Activated T-helper 17 cell treated with anti-CD3 and anti-CD28 coated beads, Interleukin-2, amount 50 U/mL, for 72 hours (primary cell): ENCODE results near the gene EBNA1BP2. TPM values are rescaled to one million over a fixed set of nuclear protein-coding genes. Genes with fewer than 3 reads are reported as not detected.
"Not testable (repeated sequence)": the region's sequence is repeated elsewhere in the genome, so short reads cannot be mapped to it uniquely, and the experiment has no call there.

Source experiments
- ATAC-seq: fragments of 150-1000 bp; cut with Tn5 transposase; replicated peaks from 2 replicates; pipeline ENCODE4 v1.10.0; 2021; ENCODE audit warnings: mild to moderate bottlenecking, moderate library complexity
- H3K27ac Mint-ChIP-seq: one replicate; pipeline ENCODE4 v1.8.0; 2022; ENCODE audit warnings: mixed read lengths
- H3K27me3 Mint-ChIP-seq: one replicate; pipeline ENCODE4 v1.8.0; 2022; ENCODE audit warnings: mixed read lengths
- H3K36me3 Mint-ChIP-seq: one replicate; pipeline ENCODE4 v1.8.0; 2022; ENCODE audit warnings: low read depth, mild to moderate bottlenecking, mixed read lengths
- H3K4me1 Mint-ChIP-seq: one replicate; pipeline ENCODE4 v1.8.0; 2022; ENCODE audit warnings: mixed read lengths
- H3K4me3 Mint-ChIP-seq: one replicate; pipeline ENCODE4 v1.8.0; 2022; ENCODE audit warnings: mild to moderate bottlenecking, mixed read lengths
- H3K9me3 Mint-ChIP-seq: one replicate; pipeline ENCODE4 v1.8.0; 2022; ENCODE audit warnings: mixed read lengths
- total RNA-seq, 2 donors: library from RNA; stranded (reverse); gene quantifications; one replicate each; pipeline ENCODE4 v1.2.3, GENCODE V29; 2022

The EBNA1BP2 gene, protein sequence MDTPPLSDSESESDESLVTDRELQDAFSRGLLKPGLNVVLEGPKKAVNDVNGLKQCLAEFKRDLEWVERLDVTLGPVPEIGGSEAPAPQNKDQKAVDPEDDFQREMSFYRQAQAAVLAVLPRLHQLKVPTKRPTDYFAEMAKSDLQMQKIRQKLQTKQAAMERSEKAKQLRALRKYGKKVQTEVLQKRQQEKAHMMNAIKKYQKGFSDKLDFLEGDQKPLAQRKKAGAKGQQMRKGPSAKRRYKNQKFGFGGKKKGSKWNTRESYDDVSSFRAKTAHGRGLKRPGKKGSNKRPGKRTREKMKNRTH
- 100 to 1,000 TPM in 1 of 2 donors, 10 to 100 TPM in 1; 52.0 to 121 TPM for total RNA-seq

DNA sequence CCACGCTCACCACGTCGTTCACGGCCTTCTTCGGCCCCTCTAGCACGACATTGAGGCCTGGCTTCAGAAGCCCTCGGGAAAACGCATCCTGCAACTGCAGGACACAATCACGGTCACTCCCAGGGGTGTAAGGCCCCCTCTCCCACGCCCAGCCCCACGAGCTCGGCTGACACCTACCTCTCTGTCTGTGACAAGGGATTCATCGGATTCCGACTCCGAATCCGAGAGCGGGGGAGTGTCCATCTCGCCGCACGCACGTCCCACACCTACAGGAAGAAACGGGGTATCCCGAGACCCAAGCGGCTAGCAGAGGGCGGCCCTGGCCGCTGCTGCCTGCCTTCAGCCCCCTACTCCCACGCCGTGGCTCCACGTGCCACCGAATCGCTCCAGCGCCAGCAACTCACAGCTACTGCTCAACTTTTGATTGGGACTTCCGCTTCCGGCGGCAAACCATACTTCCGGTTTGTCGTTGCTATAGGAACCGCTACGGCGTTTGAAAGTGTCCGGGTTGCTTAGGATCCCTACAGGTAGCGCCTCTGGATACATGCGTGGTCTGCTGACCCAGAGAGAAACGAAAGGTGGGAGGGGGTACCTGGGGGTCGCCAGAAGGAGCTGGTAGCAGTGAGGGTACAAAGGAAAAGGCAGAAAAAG is at the start of gene EBNA1BP2, which contains the start of gene CFAP57:
Gene EBNA1BP2, minus strand, starts transcription at position 415 of the 651 bp plus-strand sequence. Its CDS starts 172 bp downstream, at position 243.
Gene CFAP57, plus strand, starts transcription at position 455 of the 651 bp plus-strand sequence. CDS start 424 bp downstream, outside the sequence.
- H3K36me3 Mint-ChIP-seq: peaks cover 52% of the 10 kb centered on the region
- H3K9me3 Mint-ChIP-seq: no peaks in the 10 kb centered on the region
- H3K4me1 Mint-ChIP-seq: peaks cover 20% of the 10 kb centered on the region
- peak within 1 kb of the TSS; percentile 99 for H3K4me3 Mint-ChIP-seq
- peak within 1 kb of the TSS; percentile 96 for H3K27ac Mint-ChIP-seq
- peak; percentile 95 for ATAC-seq
- peaks cover 12% of the 10 kb centered on the region for H3K27me3 Mint-ChIP-seq

DNA sequence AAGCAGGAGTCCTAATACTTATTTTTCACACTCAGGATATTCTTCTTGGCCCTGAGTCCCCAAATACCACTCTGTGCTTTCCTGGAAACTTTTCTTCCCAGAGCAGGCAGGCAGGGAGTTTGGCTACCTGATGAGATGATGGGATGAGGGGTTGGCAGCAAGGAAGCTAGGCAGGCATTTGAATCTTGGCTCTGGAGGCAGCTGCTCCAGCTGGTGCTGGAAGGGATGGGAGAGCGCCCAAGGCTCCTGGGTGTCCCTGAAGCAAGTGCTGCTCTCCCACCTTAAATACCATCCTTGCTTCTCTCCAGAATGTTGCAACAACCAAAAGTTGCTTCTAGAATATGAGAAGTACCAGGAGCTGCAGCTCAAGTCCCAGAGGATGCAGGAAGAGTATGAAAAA is 49.7 kb upstream of the EBNA1BP2 start:
- H3K9me3 Mint-ChIP-seq: no peaks in the 10 kb centered on the region
- no peak overlapping the region for H3K4me3 Mint-ChIP-seq
- no peaks in the 10 kb centered on the region for H3K4me1 Mint-ChIP-seq
- no peak overlapping the region for H3K27ac Mint-ChIP-seq
- H3K36me3 Mint-ChIP-seq: no peaks in the 10 kb centered on the region
- peaks cover 2% of the 10 kb centered on the region for H3K27me3 Mint-ChIP-seq
- no peak for ATAC-seq

DNA sequence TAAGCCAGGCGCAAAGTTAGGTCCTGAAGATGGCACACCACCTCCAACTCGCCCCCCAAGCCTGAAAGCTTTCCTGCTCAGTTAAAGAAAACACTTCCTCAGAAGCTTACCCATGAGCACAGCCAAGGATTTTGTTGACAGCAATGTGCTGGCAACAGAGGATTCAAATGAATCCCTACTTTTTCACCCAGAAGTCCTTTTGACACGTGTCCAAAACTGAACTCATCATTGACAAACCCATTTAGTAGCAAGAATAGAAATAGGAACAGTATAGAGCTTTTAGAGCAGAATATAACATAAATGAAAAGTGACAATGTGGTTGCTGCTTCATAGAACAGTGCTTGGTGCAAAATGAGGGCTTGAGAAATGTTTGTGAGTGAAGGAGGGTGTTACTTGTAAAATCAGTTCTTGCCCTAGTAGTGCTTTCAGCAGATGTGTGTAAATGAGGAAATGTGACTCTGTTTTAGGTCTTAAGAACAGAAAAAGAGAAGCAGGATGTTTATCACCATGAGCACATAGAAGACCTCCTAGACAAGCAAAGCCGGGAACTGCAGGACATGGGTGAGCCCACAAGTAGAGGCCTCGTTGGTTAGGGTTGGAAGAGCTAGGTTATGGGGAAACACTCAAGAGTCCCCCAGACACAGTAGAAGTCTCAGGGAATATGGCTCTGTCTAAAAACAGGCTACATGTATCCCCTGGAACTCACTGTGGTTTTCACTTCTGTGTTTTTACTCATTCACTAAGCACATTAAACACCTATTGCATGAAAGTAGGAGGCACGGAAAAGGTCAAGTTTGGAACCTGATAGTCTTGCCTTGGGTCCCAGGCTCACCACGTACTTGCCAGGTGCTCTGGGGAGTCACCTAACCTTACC is 49.1 kb upstream of the EBNA1BP2 start:
- H3K9me3 Mint-ChIP-seq: no peaks in the 10 kb centered on the region
- H3K27ac Mint-ChIP-seq: no peak overlapping the region
- no peaks in the 10 kb centered on the region for H3K36me3 Mint-ChIP-seq
- H3K4me1 Mint-ChIP-seq: no peaks in the 10 kb centered on the region
- peak; percentile 26 for ATAC-seq
- H3K4me3 Mint-ChIP-seq: no peak overlapping the region
- H3K27me3 Mint-ChIP-seq: peaks cover 6% of the 10 kb centered on the region

DNA sequence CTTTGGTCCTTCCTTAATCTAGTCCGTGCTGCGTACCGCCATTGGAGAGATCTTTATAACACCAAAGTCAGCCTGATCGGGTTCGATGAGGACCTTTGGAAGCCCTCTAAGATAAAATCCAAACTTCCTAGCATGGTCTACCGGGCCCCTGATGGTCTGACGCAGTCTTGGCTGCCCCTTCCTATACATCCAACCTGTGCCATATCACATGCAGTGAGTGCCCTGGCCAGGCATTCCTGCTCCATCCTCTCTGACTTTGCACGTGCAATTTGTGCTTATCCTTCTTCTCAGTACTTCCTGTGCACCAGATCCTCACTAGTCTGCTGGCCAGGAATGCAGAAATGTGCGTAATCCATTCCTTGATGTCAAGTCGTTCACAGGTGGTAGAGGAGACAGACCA is 45.7 kb upstream of the EBNA1BP2 start:
- Mint-ChIP-seq H3K4me3 (no peak overlapping the region), H3K4me1 (no peaks in the 10 kb centered on the region), H3K27ac (no peak overlapping the region), H3K36me3 (no peaks in the 10 kb centered on the region), H3K27me3 (peaks cover 18% of the 10 kb centered on the region), H3K9me3 (no peaks in the 10 kb centered on the region)
- ATAC-seq: no peak

DNA sequence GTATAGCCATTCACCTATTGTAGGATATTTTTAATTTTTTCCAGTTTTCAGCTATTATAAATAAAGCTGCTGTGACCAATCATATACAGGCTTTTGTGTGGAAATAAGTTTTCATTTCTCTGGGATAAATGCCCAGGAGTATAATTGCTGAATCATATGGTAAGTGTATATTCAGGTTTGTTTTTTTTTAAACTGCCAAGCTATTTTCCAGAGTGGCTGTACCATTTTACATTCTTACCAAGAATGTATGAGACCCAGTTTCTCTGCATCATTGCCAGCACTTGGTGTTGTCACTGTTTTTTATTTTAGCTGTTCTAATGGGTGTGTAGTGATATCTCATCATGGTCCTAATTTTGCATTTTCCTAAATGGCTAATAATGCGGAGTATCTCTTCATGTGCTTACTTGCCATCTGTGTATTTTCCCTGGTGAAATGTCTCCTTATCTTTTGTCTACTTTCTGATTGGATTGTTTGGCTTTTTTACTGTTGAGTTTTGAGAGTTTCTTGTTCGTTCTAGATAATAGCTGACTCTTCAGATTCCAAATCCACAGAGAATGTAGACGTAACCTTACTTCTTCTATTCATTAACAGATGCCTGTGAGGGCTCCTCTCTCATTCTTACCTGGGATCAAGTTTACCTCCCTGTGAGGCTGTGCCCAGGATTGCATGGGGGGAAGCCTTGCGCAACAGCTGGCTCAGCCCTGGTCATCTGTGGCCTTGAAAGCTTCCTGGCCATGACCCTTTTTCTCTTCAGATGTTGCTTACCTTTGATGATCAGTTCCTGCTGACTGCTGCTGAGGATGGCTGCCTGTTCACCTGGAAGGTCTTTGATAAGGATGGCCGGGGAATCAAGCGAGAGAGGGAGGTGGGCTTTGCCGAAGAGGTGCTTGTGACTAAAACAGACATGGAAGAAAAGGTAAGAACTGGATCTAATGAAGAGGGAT is 42.7 kb upstream of the EBNA1BP2 start:
- H3K9me3 Mint-ChIP-seq: no peaks in the 10 kb centered on the region
- no peak overlapping the region for H3K4me3 Mint-ChIP-seq
- ATAC-seq: no peak
- H3K4me1 Mint-ChIP-seq: no peaks in the 10 kb centered on the region
- H3K36me3 Mint-ChIP-seq: no peaks in the 10 kb centered on the region
- peaks cover 18% of the 10 kb centered on the region for H3K27me3 Mint-ChIP-seq
- H3K27ac Mint-ChIP-seq: no peak overlapping the region

DNA sequence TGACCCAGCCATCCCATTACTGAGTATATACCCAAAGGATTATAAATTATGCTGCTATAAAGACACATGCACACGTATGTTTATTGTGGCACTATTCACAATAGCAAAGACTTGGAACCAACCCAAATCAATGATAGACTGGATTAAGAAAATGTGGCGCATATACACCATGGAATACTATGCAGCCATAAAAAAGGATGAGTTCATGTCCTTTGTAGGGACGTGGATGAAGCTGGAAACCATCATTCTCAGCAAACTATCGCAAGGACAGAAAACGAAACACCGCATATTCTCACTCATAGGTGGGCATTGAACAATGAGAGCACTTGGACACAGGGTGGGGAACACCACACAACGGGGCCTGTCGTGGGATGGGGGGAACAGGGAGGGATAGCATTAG is 36.2 kb upstream of the EBNA1BP2 start:
- H3K9me3 Mint-ChIP-seq, H3K36me3 Mint-ChIP-seq, H3K27ac Mint-ChIP-seq, H3K4me1 Mint-ChIP-seq, H3K27me3 Mint-ChIP-seq, H3K4me3 Mint-ChIP-seq, ATAC-seq: not testable (repeated sequence)

DNA sequence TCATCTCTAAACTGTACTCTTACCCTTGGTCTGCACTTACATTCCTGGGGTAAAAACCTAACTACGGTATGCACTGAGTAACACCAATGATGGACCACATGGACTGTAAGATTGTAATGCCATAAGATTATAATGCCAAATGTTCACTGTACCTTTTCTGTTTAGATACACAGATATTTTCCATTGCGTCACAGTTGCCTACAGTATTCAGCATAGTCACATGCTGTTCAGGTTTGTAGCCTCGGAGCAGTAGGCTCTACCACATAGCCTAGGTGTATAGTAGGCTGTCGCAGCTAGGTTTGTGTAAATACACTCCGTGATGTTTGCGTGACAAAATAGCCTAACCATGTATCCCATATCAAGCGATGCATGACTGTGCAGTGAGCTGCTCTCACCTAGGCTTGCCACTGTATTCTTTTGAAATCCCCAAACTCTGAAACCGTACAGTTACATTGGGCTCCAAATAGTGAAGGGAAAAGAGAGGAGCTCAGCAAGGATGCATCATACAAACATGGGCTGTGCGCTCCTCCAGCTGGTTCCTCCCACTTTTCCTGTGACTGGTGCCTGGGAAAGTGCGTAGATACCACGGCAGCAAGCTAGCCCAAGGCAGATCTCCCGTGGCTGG is 35.3 kb upstream of the EBNA1BP2 start:
- Mint-ChIP-seq H3K9me3 (peaks cover 5% of the 10 kb centered on the region), H3K27ac (no peak overlapping the region), H3K36me3 (no peaks in the 10 kb centered on the region), H3K4me3 (no peak overlapping the region), H3K27me3 (peaks cover 7% of the 10 kb centered on the region), H3K4me1 (no peaks in the 10 kb centered on the region)
- no peak for ATAC-seq

DNA sequence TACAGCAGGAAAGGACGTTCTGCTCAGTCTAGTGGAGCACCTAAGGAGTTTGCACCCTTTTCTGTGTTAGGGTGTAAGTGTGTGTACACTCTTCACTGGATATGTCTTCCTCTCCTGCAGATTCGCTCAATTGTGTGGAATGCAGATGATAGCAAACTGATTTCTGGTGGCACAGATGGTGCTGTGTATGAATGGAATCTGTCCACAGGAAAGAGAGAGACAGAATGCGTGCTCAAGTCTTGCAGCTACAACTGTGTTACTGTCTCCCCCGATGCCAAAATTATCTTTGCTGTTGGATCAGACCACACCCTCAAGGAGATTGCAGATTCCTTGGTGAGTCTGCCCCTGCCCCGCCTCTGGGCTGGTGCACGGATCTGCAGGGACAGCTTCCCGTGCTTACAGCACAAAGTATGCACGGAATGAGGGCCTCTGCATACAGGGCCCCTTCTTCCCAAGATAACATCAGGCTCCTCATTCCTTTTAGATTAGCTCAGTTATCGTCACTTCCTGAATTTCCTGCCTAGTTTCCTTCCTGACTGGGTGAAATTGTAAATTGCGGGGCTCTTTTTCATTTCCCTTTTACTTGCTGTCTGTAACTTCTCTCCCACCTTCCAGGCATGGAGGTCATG is 34.6 kb upstream of the EBNA1BP2 start:
- H3K27ac Mint-ChIP-seq: no peak overlapping the region
- H3K27me3 Mint-ChIP-seq: peaks cover 7% of the 10 kb centered on the region
- no peaks in the 10 kb centered on the region for H3K36me3 Mint-ChIP-seq
- ATAC-seq: no peak
- no peak overlapping the region for H3K4me3 Mint-ChIP-seq
- H3K4me1 Mint-ChIP-seq: no peaks in the 10 kb centered on the region
- peaks cover 5% of the 10 kb centered on the region for H3K9me3 Mint-ChIP-seq

DNA sequence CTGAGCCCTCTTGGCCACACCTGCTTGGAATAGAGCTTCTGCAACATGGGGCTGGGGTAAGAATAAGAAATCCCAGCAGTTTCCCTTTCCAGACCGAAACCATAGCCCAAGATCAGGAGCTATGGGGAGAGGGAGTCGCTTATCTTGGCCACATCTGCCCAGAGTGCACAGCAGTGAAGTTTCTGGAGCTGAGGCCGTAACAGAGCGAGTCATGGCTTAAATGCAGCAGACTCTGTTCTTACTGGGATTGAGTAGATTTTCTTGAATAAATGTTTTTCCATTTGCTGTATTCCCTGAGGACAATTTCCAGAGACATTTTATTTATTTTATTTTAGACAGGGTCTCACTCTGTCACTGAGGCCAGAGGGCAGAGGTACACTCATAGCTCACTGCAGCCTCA is 33.6 kb upstream of the EBNA1BP2 start:
- ATAC-seq: no peak
- no peaks in the 10 kb centered on the region for H3K36me3 Mint-ChIP-seq
- H3K4me1 Mint-ChIP-seq: no peaks in the 10 kb centered on the region
- no peak overlapping the region for H3K27ac Mint-ChIP-seq
- H3K9me3 Mint-ChIP-seq: peaks cover 5% of the 10 kb centered on the region
- H3K27me3 Mint-ChIP-seq: peaks cover 7% of the 10 kb centered on the region
- no peak overlapping the region for H3K4me3 Mint-ChIP-seq

DNA sequence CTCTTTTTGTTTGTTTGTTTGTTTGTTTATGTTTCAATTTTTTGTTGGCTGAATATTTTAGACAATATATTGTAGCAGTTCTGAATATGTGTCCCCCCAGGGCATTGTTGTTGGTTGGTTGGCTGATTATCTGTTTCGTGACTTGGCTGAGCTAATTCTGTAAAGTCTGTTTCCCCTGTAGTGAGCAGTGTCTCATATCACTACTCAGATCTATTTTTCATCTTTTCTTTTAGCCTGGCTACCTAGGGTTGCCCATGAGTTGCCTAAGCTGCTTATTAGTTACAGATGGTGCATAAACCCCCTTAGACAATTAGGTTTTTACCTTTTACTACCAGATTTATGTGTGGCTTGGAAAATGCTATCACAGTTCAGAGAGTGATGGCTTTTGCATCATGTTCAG is 32.3 kb upstream of the EBNA1BP2 start:
- H3K4me1 Mint-ChIP-seq: no peaks in the 10 kb centered on the region
- H3K36me3 Mint-ChIP-seq: no peaks in the 10 kb centered on the region
- H3K4me3 Mint-ChIP-seq: no peak overlapping the region
- no peak for ATAC-seq
- peaks cover 5% of the 10 kb centered on the region for H3K9me3 Mint-ChIP-seq
- H3K27ac Mint-ChIP-seq: no peak overlapping the region
- peaks cover 7% of the 10 kb centered on the region for H3K27me3 Mint-ChIP-seq

DNA sequence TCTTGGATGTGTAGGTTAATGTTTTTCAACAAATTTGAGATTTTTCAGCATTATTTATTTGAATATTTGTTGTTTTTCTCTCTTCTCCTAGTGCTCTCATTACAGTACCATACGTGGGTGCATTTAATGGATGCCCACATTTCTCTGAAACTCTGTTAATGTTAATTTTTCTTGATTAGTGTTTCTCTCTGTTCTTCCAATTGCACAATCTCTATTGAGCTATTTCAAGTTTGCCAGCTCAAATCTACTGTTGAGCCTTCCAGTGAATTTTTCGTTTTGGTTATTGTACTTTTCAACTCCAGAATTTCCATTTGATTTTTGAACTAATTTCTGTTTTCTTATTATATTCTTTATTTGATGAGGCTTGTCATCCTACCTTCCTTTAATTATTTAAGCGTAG is 31.8 kb upstream of the EBNA1BP2 start:
- ATAC-seq: no peak
- Mint-ChIP-seq H3K9me3 (peaks cover 5% of the 10 kb centered on the region), H3K4me1 (no peaks in the 10 kb centered on the region), H3K4me3 (no peak overlapping the region), H3K36me3 (no peaks in the 10 kb centered on the region), H3K27ac (no peak overlapping the region), H3K27me3 (peaks cover 7% of the 10 kb centered on the region)

DNA sequence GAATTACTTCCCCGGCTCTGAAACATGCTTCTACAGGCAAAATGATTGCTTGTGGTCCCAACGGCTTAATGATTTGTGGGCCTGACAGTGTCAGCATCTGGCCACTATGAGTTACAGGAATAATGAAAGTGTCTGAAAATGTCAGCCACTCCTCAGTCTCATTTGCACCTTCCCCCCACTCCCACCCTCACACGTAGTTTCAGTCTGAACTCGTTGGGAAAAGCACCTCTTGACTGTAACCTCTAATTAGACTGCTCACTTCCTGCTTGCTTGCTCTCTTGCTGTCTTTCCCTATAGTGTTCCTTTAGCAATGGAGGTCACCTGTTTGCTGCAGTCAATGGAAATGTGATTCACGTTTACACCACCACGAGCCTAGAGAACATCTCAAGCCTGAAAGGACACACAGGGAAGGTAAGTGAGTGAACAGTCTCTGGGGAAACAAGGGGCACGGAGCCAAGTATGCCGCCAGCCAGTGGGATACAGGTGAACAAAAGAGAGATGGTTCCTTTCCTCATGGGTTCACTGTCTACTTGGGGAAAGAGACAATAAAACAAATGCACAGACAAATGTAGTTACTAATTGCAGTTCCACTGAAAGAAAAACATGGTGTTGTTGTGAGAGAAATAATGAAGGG is 27.1 kb upstream of the EBNA1BP2 start:
- H3K4me3 Mint-ChIP-seq: no peak overlapping the region
- peak; percentile 79 for ATAC-seq
- peaks cover 15% of the 10 kb centered on the region for H3K27me3 Mint-ChIP-seq
- H3K36me3 Mint-ChIP-seq: no peaks in the 10 kb centered on the region
- H3K9me3 Mint-ChIP-seq: peaks cover 6% of the 10 kb centered on the region
- H3K4me1 Mint-ChIP-seq: no peaks in the 10 kb centered on the region
- H3K27ac Mint-ChIP-seq: no peak overlapping the region
